GM18507 (cell line): ENCODE results near the gene REST.
"Not testable (repeated sequence)": the region's sequence is repeated elsewhere in the genome, so short reads cannot be mapped to it uniquely, and the experiment has no call there.

Source experiments
- DNase-seq: peaks from one replicate; pipeline ENCODE4 v3.0.0; 2011; ENCODE audit warnings: low read depth; ENCODE audit not compliant: insufficient read length; ENCODE audit errors: extremely low spot score
- FAIRE-seq: peaks from 2 replicates; lab custom pipeline; 2011; peaks lifted over from hg19 to GRCh38; lab: Jason Lieb, UNC

Gene REST

GRCh38 chr4:56907489-56908205 is at the start of gene REST:
Gene REST (plus strand): TSS chr4:56907900. CDS start chr4:56910639, 2,739 bp downstream.
- FAIRE-seq (no peak), DNase-seq (peak; percentile 64)

GRCh38 chr4:56859841-56860240 is 47.9 kb upstream of the REST start:
- FAIRE-seq = peak; percentile 53
- no peak for DNase-seq

GRCh38 chr4:56860781-56861180 is 46.9 kb upstream of the REST start:
- no peak for FAIRE-seq

GRCh38 chr4:56861360-56861759 is 46.3 kb upstream of the REST start:
- no peak for FAIRE-seq

More at GRCh38 chr4:56860781-56861180, 46.9 kb upstream of the REST start:
- no peak for DNase-seq

GRCh38 chr4:56863441-56864139 is 44.1 kb upstream of the REST start:
- DNase-seq = no peak
- no peak for FAIRE-seq

More at GRCh38 chr4:56861360-56861759, 46.3 kb upstream of the REST start:
- DNase-seq = no peak

GRCh38 chr4:56870946-56871345 is 36.8 kb upstream of the REST start:
- DNase-seq (no peak), FAIRE-seq (no peak)

- no peak for FAIRE-seq
These were observed 36.3 kb upstream of the REST start for GRCh38 chr4:56871371-56871866.

GRCh38 chr4:56874166-56874565 is 33.5 kb upstream of the REST start:
- DNase-seq (no peak), FAIRE-seq (no peak)

More at GRCh38 chr4:56871371-56871866, 36.3 kb upstream of the REST start:
- DNase-seq = no peak

GRCh38 chr4:56874923-56875322 is 32.8 kb upstream of the REST start:
- no peak for DNase-seq
- no peak for FAIRE-seq

GRCh38 chr4:56876264-56876663 is 31.4 kb upstream of the REST start:
- DNase-seq (no peak), FAIRE-seq (no peak)

- DNase-seq (no peak), FAIRE-seq (no peak)
These were observed 27.7 kb upstream of the REST start for GRCh38 chr4:56879996-56880395.

GRCh38 chr4:56880572-56880971 is 27.1 kb upstream of the REST start:
- FAIRE-seq (no peak), DNase-seq (no peak)

- not testable (repeated sequence) for DNase-seq, FAIRE-seq
These were observed 23.2 kb upstream of the REST start for GRCh38 chr4:56884511-56884910.

GRCh38 chr4:56892691-56893090 is 15.0 kb upstream of the REST start:
- DNase-seq (no peak), FAIRE-seq (no peak)

- FAIRE-seq, DNase-seq: not testable (repeated sequence)
These were observed 9.9 kb upstream of the REST start for GRCh38 chr4:56897842-56898241.

GRCh38 chr4:56900186-56900585 is 7.5 kb upstream of the REST start:
- DNase-seq, FAIRE-seq: not testable (repeated sequence)

GRCh38 chr4:56902703-56903102 is 5.0 kb upstream of the REST start:
- no peak for FAIRE-seq

GRCh38 chr4:56905796-56906195 is 1.9 kb upstream of the REST start:
- no peak for FAIRE-seq
- DNase-seq = no peak

More at GRCh38 chr4:56902703-56903102, 5.0 kb upstream of the REST start:
- DNase-seq = no peak

- no peak for FAIRE-seq
These were observed 959 bp upstream of the REST start for GRCh38 chr4:56906489-56907393.

More at GRCh38 chr4:56906489-56907393, 959 bp upstream of the REST start:
- DNase-seq = no peak
